GM20431 (cell line): ENCODE measurements around the gene PTPRN2.

Source experiments
- in situ Hi-C: fragments of 300-500 bp; cut with MseI, MboI; formaldehyde crosslinking; loops from one replicate; pipeline ENCODE4 v1.15.0; 2020; ENCODE audit warnings: low sequenced_read_pairs; ENCODE audit not compliant: unreplicated experiment

Gene PTPRN2

GRCh38 chr7:158558816-158559215 lies 28.8 kb downstream of the PTPRN2 start:
- in situ Hi-C loops: no loop called here

GRCh38 chr7:158557441-158557755 lies 30.2 kb downstream of the PTPRN2 start:
- in situ Hi-C loops: no loop called here

- in situ Hi-C loops: no loop called here
Observed at GRCh38 chr7:158556721-158557440, 30.7 kb downstream of the PTPRN2 start.

- in situ Hi-C loops: no loop called here
Observed at GRCh38 chr7:158555034-158555520, 32.5 kb downstream of the PTPRN2 start.

- in situ Hi-C loops: no loop called here
Observed at GRCh38 chr7:158550886-158551452, 36.7 kb downstream of the PTPRN2 start.

- in situ Hi-C loops: no loop called here
Observed at GRCh38 chr7:158550394-158550700, 37.3 kb downstream of the PTPRN2 start.

GRCh38 chr7:158549616-158550393 lies 37.8 kb downstream of the PTPRN2 start:
- in situ Hi-C loops: no loop called here

GRCh38 chr7:158549176-158549615 lies 38.4 kb downstream of the PTPRN2 start:
- in situ Hi-C loops: no loop called here

- in situ Hi-C loops: no loop called here
Observed at GRCh38 chr7:158548726-158549125, 38.9 kb downstream of the PTPRN2 start.

GRCh38 chr7:158547817-158548216 lies 39.8 kb downstream of the PTPRN2 start:
- in situ Hi-C loops: no loop called here

- in situ Hi-C loops: no loop called here
Observed at GRCh38 chr7:158546626-158547025, 41.0 kb downstream of the PTPRN2 start.

- in situ Hi-C loops: no loop called here
Observed at GRCh38 chr7:158546214-158546613, 41.4 kb downstream of the PTPRN2 start.

GRCh38 chr7:158544708-158545107 lies 42.9 kb downstream of the PTPRN2 start:
- in situ Hi-C loops: no loop called here

- in situ Hi-C loops: no loop called here
Observed at GRCh38 chr7:158543840-158544239, 43.8 kb downstream of the PTPRN2 start.

- in situ Hi-C loops: no loop called here
Observed at GRCh38 chr7:158542651-158543566, 44.7 kb downstream of the PTPRN2 start.

GRCh38 chr7:158541346-158542010 lies 46.1 kb downstream of the PTPRN2 start:
- in situ Hi-C loops: no loop called here

GRCh38 chr7:158539711-158540146 lies 47.9 kb downstream of the PTPRN2 start:
- in situ Hi-C loops: no loop called here

GRCh38 chr7:158538156-158538946 lies 49.3 kb downstream of the PTPRN2 start:
- in situ Hi-C loops: no loop called here

GRCh38 chr7:158537516-158537882 lies 50.1 kb downstream of the PTPRN2 start:
- in situ Hi-C loops: no loop called here
